ENCODE measurements around the gene GNAQ.

GNAQ gene

GRCh38 chr9:77841739-77842386, 189.7 kb downstream of the GNAQ start:
- Histone ChIP-seq H3K27ac (no peak overlapping the region), H3K79me2 (no peaks in the 10 kb centered on the region), H3K4me3 (ENCODE audit: low read depth, low read length) (no peak overlapping the region), H3K36me3 (ENCODE audit: control insufficient read depth, insufficient read depth, low read length) (no peaks in the 10 kb centered on the region), H3K9me3 (ENCODE audit: control insufficient read depth, low read length) (no peaks in the 10 kb centered on the region), H3K4me2 (ENCODE audit: low read length) (no peak overlapping the region), H2AFZ (no peak overlapping the region), H3K9ac (no peak overlapping the region), H3K27me3 (ENCODE audit: control insufficient read depth, insufficient read depth, low read length) (no peaks in the 10 kb centered on the region), H3K4me1 (no peaks in the 10 kb centered on the region)
- TF ChIP-seq CTCF (IDR thresholded peaks at IDR 0.05), result peak; percentile 20

GRCh38 chr9:77839459-77840140, 192.0 kb downstream of the GNAQ start:
- H3K4me1 ChIP-seq, result no peaks in the 10 kb centered on the region
- H3K79me2 ChIP-seq, result no peaks in the 10 kb centered on the region
- no peak overlapping the region for H3K27ac ChIP-seq

GRCh38 chr9:77838986-77839385, 192.6 kb downstream of the GNAQ start:
- Histone ChIP-seq H3K9ac (no peak overlapping the region), H3K4me1 (no peaks in the 10 kb centered on the region), H3K36me3 (ENCODE audit: control insufficient read depth, insufficient read depth, low read length) (no peaks in the 10 kb centered on the region), H3K79me2 (no peaks in the 10 kb centered on the region), H3K4me2 (ENCODE audit: low read length) (no peak overlapping the region), H2AFZ (no peak overlapping the region), H3K27me3 (ENCODE audit: control insufficient read depth, insufficient read depth, low read length) (no peaks in the 10 kb centered on the region), H3K27ac (no peak overlapping the region), H3K4me3 (ENCODE audit: low read depth, low read length) (no peak overlapping the region), H3K9me3 (ENCODE audit: control insufficient read depth, low read length) (no peaks in the 10 kb centered on the region)
- no peak for TF ChIP-seq CTCF (IDR thresholded peaks at IDR 0.05)

More at GRCh38 chr9:77839459-77840140, 192.0 kb downstream of the GNAQ start:
- H3K9ac ChIP-seq, result no peak overlapping the region
- no peaks in the 10 kb centered on the region for H3K36me3 ChIP-seq (ENCODE audit: control insufficient read depth, insufficient read depth, low read length)
- H3K4me3 ChIP-seq (ENCODE audit: low read depth, low read length), result no peak overlapping the region
- H3K27me3 ChIP-seq (ENCODE audit: control insufficient read depth, insufficient read depth, low read length), result no peaks in the 10 kb centered on the region
- no peak overlapping the region for H3K4me2 ChIP-seq (ENCODE audit: low read length)
- TF ChIP-seq CTCF (IDR thresholded peaks at IDR 0.05), result no peak
- H2AFZ ChIP-seq, result no peak overlapping the region
- H3K9me3 ChIP-seq (ENCODE audit: control insufficient read depth, low read length), result no peaks in the 10 kb centered on the region

- no peak for TF ChIP-seq CTCF (IDR thresholded peaks at IDR 0.05)
- Histone ChIP-seq H3K27me3 (ENCODE audit: control insufficient read depth, insufficient read depth, low read length) (no peaks in the 10 kb centered on the region), H3K9ac (no peak overlapping the region), H2AFZ (no peak overlapping the region), H3K79me2 (peaks cover 2% of the 10 kb centered on the region), H3K4me1 (peaks cover 2% of the 10 kb centered on the region), H3K4me3 (ENCODE audit: low read depth, low read length) (no peak overlapping the region), H3K27ac (no peak overlapping the region), H3K36me3 (ENCODE audit: control insufficient read depth, insufficient read depth, low read length) (no peaks in the 10 kb centered on the region), H3K9me3 (ENCODE audit: control insufficient read depth, low read length) (no peaks in the 10 kb centered on the region), H3K4me2 (ENCODE audit: low read length) (no peak overlapping the region)
Observed at GRCh38 chr9:77834898-77835488, 196.6 kb downstream of the GNAQ start.
